ENCODE results near the gene EIF3B.
"Not testable (repeated sequence)": the region's sequence is repeated elsewhere in the genome, so short reads cannot be mapped to it uniquely, and the experiment has no call there.

Gene EIF3B

DNA sequence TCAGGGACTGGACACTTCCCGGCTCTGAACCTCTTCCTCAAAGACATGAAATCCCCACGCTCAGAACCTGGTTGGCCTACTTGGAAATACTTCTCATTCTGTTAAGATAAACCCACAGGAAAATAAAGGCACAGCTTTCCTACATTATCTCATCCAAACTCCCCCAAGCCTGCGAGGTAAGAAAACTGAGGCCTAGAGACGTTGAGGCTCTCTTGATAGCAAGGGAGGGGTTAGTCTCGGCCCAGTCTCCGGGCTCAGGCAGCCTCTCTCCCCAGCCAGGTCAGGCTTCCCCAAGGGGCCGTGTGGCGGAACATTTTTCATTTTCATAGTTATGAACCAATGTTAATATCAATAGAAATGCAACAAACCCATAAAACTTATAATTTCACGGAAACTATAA is 4.6 kb upstream of the EIF3B start:
- DNase-seq = no peak

DNA sequence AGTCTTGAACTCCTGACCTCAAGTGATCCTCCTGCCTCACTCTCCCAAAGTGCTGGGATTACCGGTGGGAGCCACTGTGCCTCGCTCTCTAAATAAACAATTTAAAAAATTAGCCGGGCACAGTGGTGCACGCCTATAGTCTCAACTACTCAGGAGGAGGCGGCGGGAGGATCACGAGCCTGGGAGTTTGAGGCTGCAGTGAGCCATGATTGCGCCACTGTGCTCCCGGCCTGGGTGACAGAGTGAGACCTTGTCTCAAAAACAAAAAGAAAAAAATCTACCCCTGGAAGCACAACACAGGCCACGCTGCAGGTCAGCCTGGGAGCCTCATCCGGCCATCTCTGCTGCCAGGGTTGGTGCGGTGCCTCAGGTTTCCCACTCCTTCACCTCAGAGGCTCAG is 3.8 kb upstream of the EIF3B start:
- DNase-seq = no peak

DNA sequence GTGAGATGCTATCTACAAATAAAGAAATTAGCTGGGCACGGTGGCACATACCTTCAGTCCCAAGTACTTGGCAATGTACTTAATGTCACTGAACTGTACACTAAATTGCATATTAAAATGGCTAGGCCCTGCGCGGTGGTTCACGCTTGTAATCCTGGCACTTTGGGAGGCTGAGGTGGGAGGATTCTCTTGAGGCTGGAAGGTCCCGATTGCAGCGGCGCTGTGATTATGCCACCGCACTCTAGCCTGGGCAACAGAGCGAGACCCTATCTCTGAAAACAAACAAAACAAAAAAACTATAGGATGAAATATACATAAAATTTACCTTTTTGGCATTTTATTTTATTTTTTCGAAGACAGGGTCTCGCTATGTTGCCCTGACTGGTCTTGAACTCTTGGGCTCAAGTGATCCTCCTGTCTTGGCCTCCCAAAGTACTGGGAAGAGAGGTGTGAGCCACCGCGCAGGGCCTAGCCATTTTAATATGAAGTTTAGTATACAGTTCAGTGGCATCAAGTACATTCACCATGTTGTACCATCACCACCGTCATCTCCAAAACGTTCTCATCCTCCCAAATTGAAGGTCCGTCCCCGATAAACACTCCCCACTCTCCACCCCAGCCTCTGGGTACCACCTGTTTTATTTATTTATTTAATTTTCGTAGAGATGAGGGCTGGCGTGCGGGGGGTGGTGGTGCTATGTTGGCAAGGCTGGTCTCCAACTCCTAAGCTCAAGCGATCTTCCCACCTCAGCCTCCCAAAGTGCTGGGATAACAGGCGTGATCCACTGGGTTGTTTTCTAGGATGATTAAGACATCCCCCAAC is 1.3 kb upstream of the EIF3B start:
- DNase-seq = no peak

DNA sequence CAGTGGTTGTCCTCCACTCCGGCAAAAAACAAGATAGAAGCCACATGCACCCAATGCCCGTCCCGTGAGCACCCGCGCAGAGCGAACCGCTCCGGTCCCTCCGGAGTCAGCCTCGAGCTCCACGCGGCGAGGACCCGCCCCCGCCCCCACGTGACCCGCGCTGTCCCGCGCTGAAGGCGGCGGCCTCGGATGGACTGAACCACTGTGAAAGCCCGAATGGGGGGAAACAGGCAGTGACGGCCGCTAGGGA is 766 bp upstream of the EIF3B start:
- DNase-seq = no peak

DNA sequence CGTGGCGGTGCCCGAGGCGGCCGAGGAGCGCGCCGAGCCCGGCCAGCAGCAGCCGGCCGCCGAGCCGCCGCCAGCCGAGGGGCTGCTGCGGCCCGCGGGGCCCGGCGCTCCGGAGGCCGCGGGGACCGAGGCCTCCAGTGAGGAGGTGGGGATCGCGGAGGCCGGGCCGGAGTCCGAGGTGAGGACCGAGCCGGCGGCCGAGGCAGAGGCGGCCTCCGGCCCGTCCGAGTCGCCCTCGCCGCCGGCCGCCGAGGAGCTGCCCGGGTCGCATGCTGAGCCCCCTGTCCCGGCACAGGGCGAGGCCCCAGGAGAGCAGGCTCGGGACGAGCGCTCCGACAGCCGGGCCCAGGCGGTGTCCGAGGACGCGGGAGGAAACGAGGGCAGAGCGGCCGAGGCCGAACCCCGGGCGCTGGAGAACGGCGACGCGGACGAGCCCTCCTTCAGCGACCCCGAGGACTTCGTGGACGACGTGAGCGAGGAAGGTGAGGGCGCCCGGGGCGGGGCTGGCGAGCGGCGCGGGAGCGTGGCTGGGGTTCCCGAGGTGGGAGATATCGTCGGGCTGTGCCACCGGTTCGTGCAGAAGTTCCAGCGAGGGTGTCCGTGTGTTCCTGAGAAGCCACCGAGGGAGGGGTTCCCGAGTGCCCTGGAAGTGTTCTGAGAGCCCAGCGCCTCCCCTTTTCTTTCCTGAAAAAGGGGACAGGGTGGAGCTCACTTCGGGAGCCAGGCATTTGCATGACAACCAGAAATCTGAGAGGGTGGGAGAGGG is 495 bp downstream of the EIF3B start:
- no peak for DNase-seq

DNA sequence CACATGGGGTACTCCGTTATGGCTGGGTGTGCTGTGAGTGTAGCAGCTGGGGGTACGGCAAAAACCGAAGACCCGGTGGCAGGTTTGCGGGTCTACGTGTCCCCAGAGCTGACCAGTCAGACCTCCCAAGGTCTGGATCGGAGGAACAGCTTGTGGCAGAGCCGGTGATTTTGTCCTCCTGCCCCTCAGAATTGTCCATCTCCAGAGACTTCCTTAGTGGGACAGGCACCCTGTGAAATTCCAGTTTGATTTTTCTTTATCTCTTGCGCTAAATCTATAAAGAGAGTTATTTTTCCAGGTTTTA is 1.0 kb downstream of the EIF3B start:
- no peak for DNase-seq

DNA sequence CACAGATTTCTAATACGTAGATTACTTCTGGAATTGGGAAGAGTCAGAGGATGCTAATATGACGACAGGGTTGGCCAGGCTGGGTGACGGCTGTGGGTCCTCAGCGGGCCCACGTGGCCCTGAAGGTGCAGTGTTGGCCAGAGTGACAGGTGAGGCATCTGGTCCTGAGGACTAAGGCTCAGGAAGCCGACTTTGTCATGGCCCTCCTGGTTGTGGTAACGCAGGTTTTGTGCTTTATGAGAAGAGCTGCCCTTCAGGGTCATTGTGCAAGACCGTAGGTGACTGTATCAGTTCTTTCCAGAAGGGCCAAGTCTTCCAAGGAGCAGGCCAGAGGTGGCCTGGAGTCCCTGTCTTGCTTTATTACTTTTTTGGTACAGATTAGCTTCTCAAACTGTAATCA is 2.5 kb downstream of the EIF3B start:
- DNase-seq = no peak

DNA sequence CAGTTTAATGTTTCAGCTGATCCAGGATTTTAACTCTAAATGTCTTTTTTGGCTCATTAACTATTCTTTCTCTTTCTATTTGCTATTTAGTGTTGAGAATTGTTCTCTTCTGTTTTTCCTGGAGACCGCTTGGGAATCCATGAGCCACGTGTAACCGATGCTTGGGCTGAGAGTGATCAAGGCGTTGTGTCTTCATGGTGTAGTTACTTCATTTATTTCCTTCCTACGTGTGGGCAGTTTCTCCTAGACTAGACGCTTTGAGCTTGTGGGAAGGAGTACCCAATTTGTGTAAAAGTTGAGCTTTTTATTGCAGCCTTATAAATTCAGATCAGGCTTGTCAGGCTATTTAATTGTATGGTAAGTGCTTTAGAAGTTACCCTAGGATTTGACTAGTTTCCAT is 2.9 kb downstream of the EIF3B start:
- no peak for DNase-seq

DNA sequence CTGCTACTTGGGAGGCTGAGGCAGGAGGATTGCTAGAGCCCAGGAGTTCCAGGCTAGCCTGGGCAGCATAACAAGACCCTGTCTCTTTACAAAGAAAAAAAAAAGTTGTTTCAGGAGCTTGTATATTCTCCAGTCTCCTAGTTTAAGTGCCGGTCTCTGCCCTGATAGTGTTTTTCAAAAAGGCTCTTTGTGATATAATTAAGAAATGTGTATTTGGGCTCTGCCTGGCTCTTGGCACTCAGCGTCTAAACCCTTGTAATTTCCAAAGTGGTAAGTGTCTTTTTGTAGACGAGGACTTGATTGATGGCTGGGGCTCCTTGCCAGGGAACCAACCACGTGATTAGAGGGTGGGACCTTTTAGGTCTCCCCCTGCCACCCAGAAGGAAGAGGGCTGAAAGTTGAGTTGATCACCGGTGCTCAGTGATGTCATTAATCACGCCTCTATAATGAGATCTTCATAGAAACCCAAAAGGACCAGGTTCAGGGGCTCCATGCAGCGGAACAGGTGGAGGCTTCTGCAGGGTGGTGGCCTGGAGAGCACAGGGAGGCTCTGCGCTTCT is 4.4 kb downstream of the EIF3B start:
- DNase-seq = no peak

DNA sequence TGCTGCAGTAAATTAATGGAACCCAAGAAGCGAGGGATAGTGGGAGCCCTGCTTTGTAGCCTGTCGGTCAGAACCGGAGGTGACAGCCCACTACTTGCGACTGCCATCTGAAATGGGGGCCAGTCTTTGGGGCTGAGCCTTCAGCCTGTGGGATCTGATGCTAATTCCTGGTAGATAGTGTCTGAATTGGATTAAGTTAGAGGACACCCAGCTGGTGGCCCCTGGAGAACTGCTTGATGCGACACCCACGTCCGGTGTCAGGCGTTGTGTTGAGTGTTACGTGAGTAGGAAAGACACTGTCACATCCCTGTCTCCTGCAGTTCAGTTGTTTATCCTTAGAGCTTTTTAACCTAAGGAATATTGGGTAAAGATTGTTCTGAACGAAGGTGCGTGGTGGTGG is 5.0 kb downstream of the EIF3B start:
- DNase-seq = no peak

DNA sequence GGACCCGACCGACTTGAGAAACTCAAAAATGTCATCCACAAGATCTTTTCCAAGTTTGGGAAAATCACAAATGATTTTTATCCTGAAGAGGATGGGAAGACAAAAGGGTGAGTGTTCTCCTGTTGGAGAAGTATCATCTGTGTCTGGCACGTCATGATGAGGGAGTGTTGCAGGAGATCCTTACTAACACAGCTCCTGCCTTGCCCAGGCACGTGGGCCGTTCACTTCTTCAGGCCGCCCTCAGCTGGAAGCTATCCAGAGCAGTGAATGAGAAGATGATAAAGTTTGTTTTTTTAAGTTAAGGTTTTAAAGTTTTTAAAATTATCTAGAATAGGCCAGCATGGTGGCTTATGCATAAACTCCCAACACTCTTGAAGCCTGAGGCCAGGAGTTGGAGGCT is 6.2 kb downstream of the EIF3B start:
- no peak for DNase-seq

DNA sequence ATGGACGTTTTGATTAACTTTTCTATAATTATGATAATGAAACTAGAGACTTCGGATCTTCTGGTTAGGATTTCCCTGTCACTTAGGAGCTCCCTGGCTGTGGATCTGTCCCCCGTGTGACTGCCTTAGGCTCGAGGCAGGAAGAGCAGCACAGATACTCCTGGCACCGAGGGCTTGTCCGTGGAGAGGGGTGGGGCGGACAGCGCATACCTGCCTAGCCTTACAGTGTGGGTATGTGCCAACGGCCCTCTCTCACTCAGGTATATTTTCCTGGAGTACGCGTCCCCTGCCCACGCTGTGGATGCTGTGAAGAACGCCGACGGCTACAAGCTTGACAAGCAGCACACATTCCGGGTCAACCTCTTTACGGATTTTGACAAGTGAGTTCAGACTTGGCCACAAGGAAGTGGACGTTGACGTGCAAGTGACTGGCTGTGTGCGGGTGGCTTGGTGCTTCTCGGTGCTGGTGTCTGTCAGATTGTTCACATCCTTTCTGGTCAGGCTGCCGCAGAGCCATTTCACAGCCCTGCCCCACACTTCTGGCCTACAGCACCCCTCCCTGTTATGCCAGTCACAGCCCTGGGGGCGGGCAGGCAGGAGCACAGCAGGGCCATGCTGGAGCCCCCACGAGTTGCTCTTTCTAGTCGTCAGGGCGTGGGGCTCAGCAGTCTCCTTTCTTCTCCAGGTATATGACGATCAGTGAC is 7.9 kb downstream of the EIF3B start:
- DNase-seq = no peak

DNA sequence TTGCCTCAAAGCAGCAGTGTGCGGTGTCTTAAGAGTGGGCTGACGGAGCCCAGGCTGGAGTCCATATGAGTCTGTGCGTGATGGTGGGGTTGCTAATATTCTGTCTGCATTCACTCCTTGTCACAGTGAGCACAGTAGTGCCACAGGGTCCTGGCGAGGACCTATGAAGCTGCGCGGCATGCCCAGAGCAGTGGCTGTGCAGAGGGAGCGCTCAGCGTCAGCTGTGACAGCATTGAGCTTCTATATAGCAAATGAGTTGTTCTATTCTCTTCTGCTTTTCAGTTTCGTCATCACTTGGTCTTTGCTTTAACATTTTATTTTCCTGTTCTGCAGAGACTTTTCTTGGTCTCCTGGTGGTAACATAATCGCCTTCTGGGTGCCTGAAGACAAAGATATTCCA is 14.5 kb downstream of the EIF3B start:
- DNase-seq = no peak

DNA sequence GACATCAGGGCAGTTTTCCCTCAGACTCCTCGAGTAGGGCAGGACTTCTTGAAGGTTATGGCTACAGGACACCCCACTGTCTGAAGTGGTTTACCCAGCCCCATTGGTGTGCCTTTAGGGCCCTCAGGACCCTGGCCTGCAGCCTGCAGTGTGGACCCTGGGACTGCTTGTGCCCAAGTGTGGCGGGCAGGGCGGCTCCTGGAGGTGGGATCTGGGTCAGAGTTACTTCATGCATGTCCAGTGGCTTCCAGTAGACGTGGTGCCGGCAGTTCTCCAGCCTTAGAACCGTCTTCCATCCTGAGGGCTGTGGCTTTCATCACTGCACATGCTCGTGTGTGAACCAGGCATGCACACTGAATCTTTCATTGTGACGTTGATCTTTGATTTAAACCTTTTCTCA is 16.7 kb downstream of the EIF3B start:
- no peak for DNase-seq

DNA sequence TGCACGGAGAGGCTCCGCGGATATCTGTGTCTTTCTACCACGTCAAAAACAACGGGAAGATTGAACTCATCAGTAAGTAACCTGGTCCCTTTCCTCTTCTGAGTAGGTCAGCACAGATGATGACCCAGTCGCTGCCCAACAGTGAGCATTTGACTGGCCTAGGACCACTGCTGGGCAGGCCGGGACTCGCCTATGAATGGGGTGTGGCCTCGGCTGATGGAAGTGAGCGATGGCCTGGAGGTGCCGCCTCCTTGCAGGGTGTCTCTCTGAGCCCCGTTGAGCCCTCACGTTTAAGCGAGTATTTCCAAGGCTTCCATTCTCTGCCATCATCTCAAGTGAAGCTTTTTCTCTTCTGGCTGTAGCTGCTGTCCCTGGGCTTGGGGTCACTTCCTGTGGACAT is 18.1 kb downstream of the EIF3B start:
- DNase-seq = no peak

DNA sequence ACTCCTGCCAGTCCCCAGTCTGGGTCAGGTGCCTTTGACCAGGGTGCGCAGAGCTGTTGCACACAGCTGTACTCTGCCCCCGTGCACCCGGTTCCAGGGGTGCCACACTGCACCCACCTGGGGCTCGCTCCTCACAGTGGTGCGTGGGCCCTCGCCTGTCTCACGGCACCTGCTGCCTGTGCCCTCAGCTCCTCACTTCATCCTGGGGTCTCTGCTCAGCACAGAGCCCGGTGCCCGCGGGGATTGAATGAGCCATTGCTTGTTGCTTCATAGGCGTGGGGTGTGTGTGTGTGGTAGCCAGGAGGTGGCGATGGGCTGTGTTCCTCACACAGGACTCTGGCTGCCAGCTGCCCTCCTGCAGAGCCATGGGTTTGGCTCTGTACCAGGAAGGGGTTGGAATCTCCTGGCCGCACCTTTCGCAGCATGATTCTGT is 18.5 kb downstream of the EIF3B start:
- no peak for DNase-seq

DNA sequence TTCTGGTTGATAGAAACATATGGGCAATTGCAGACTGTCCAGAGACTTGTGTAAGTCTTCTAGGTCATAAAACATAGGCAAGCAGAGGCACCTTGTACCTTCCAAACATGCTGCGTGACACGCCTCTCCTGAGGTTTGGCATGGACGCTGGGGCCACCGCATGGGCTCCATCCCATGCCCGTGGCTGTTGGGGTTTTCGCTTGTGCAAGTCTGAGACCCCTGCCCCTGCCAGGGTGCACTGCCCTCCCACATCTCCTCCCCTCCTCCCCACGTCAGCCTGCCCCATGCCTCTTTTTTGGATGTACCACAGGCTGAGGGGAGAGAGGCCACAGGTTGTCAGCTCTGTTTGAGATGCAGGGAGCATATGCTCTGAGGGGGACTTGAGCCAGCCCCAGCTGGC is 19.0 kb downstream of the EIF3B start:
- DNase-seq = no peak

DNA sequence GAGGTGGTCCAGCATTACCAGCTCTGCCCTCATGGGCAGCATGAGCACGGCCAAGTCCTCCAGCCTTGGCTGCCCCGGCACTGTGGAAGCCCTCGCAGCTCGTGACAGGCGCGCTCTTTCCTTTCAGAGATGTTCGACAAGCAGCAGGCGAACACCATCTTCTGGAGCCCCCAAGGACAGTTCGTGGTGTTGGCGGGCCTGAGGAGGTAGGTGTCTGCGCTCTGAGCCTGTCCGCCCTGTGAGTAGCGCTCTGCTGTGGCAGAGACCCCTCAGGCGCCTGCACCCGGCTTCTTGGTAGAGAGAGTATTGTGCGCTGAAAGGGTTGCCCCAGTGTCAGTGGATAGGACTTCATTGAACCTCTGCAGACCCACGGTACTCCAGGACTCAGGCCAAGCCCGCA is 19.8 kb downstream of the EIF3B start:
- DNase-seq = no peak

DNA sequence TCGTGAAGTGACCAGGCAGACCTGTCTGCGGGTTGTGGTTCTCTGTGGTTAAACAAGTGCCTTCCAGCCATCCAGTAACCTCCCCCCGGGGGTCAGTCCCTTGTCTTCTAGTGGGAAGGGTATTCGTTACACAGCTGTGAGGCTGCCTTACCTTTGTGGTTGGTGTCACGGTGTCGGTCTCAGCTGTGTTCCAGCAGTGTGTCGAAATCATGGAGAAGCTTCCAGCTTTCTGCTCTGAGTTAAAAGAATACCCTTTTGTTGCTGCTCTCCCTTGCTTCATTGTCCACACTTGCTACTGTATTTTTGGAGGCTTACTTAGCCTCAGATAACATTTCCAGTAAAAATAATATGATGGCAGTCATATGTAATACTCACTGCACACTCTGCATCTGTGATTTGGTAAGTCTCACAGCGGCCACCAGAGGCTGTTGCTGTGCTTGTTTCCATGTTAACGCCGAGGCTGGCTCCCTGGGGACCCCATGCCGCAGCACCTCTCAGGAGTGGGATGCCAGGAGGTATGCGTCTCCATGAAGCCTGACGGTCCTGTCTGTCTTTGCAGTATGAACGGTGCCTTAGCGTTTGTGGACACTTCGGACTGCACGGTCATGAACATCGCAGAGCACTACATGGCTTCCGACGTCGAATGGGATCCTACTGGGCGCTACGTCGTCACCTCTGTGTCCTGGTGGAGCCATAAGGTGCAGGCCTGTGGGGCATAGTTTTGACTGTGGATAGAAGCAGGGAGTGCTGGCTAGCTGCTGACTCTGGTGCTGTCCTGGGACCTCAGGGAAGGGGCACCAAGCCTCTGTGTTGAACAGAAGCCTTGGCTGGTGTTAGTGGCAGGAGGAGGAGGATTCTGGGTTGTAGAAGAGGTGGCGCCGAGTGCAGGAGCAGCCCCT is 20.5 kb downstream of the EIF3B start:
- no peak for DNase-seq

DNA sequence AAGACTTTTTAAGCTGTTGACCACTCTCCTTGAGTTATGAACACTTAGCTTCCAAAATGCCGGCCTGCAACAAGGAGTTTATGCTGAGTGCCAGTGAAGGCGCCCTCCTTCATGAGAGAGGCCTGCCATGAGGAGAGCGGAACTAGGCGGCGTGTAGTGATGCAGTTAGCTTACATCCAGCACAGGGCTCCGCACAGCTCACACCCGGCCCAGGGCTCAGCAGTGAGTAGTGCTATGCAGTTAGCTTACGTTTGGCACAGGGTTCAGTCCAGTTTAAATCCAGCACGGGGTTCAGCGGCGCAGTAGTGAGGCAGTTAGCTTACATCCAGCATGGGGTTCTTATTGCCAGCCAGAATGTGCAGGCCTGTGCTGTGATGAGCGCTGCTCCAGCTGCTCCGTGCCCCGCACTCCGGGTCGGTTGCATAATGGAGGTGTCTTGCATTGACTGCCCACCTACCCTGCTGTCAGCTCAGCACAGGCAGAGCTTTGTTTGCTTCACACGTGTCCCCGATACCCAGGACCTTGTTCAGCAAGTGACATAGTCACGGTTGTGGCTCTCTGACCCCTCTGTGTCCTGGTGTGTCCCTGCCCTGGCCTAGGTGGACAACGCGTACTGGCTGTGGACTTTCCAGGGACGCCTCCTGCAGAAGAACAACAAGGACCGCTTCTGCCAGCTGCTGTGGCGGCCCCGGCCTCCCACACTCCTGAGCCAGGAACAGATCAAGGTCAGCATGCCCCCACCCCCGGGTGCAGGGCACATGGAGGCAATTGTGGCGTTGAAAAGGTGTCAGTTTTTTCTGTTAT is 21.9 kb downstream of the EIF3B start:
- no peak for DNase-seq

DNA sequence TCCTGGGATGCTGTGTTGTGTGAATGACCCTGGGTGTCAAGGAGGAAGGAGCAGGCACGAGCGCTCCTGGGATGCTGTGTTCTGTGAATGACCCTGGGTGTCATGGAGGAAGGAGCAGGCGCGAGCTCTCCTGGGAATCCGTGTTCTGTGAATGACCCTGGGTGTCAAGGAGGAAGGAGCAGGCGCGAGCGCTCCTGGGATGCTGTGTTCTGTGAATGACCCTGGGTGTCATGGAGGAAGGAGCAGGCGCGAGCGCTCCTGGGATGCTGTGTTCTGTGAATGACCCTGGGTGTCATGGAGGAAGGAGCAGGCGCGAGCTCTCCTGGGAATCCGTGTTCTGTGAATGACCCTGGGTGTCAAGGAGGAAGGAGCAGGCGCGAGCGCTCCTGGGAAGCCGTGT is 22.9 kb downstream of the EIF3B start:
- not testable (repeated sequence) for DNase-seq

DNA sequence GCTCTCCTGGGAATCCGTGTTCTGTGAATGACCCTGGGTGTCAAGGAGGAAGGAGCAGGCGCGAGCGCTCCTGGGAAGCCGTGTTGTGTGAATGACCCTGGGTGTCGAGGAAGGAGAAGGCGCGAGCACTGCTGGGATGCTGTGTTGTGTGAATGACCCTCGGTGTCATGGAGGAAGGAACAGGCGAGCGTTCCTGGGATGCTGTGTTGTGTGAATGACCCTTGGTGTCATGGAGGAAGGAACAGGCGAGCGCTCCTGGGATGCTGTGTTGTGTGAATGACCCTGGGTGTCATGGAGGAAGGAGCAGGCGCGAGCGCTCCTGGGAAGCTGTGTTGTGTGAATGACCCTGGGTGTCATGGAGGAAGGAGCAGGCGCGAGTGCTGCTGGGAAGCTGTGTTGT is 23.5 kb downstream of the EIF3B start:
- DNase-seq = not testable (repeated sequence)

Data from bone marrow (tissue), 2 donors.